ENCODE results near the gene GNG7.
A peak's percentile ranks its signal among the peaks of the same experiment; 100 is the strongest.

- TF ChIP-seq POLR2A (IDR thresholded peaks at IDR 0.05), result peak; percentile 91
- no peak for TF ChIP-seq CTCF (IDR thresholded peaks at IDR 0.05)
Measured at GRCh38 chr19:2634228-2634951, 68.1 kb downstream of the GNG7 start.

Data from right lobe of liver (tissue), 4 donors.